Adrenal gland (tissue), 5 donors: ENCODE results near the gene POLG.

Experiments
- POLR2A ChIP-seq, 2 donors: fragments of 450-650 bp; IDR thresholded peaks; one replicate each; pipeline ENCODE4 v1.6.1; 2017; ENCODE audit warnings: antibody characterized with exemption in 2 of 2, mild to moderate bottlenecking in 2 of 2, moderate library complexity in 1 of 2
- TF ChIP-seq, protein P1 (sequence below), 6 experiments: fragments of 450-650 bp in 4 of 6; fragments of 200-600 bp in 2 of 6; sonication (generic) in 1 of 6; IDR thresholded peaks; 1 replicate in 5 of 6; 2 replicates in 1 of 6; pipeline versions ENCODE4 v1.5.1 to v1.8.0; 2016 to 2021; ENCODE audit warnings: antibody characterized with exemption in 6 of 6, mild to moderate bottlenecking in 2 of 6, moderate library complexity in 1 of 6
- donor health status: DM: no; HTN: no; CAD: no.

DNA sequence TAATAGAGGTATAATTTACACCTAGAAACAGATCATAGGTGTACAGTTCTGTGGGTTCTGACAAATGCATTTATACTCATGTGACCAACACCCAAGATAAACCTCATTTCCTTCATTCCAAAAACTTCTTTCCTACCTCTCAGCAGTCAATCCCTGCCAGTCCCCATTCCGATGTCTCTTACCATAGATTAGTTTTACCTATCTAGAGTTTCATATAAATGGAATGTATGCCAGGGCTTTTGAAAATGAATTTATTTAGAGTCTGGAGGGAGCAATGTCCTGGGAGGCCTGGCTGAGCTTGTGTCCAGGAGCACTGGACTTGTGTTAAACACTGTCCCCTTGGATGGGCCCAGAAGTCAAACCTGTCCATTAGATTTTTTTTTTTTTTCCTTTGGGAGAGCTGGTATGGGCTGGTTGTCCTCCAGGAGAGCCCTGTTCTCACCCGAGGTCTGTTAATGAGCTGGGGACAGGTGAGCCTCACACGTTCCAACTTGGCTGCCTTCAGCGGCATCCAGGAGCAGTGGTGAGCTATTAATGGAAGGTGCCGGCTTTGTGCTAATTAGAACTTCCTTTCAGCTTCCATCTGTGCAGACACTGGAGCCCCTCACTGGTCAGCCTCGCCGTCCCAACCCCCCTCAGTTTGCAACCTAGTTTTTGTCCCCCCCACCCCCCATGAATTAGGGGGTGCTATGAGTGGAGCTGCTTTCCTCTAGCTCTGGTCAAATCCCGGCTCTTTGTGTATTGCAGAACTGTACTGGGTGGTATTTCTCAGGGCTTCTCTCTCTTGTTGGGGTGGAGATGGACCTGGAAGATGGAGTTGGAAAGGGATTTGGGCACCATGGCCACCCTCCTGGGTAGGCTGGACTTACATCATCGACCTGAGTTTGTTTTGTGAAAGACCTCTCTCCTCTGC, 40.7 kb upstream of the POLG start:
- no peak for TF ChIP-seq POLR2A (IDR thresholded peaks at IDR 0.05)
- TF ChIP-seq, protein P1, sequence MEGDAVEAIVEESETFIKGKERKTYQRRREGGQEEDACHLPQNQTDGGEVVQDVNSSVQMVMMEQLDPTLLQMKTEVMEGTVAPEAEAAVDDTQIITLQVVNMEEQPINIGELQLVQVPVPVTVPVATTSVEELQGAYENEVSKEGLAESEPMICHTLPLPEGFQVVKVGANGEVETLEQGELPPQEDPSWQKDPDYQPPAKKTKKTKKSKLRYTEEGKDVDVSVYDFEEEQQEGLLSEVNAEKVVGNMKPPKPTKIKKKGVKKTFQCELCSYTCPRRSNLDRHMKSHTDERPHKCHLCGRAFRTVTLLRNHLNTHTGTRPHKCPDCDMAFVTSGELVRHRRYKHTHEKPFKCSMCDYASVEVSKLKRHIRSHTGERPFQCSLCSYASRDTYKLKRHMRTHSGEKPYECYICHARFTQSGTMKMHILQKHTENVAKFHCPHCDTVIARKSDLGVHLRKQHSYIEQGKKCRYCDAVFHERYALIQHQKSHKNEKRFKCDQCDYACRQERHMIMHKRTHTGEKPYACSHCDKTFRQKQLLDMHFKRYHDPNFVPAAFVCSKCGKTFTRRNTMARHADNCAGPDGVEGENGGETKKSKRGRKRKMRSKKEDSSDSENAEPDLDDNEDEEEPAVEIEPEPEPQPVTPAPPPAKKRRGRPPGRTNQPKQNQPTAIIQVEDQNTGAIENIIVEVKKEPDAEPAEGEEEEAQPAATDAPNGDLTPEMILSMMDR (IDR thresholded peaks at IDR 0.05), result no peak
